Measurements from ENCODE around the gene TLR3.

Gene TLR3

DNA sequence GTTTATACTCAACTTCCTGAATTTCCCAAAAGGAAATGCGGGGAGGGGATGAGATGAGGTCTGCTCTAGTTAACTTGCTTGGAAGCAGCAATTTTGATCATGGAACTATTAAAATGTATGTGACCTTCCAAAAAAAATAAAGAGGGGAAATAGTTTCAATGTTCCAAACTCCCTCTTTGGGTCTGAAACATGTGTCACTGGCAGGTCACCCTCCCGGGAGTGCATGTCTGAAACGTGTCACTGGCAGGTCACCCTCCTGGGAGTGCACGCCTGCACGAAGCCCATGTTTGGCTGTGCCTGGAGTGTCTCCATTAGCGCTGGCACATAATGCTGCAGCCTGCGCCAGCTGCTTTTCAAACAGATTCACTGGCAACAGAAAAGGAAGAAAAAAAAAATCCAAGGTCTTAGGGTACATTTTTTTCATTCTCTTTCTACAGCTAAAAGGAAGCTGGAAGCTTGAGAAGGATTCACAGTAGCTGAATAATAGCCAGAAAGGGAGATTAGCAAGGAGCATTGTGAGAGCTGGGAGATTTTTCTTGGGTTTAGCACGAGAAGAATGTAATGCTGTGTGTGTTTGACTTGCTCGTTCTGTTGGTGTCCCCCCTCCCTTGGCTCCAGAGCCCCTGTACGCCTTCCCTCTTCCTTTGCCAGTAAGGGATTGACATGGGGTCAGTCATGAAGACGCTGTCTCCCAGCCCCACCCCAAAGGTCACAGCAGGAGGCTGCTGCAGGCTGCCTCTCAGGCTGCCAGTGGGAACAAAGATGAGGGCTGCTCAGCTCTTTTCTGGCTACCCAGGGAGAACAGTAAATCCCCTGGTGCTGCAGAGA lies 39.2 kb upstream of the TLR3 start:
- H3F3A ChIP-seq (ENCODE audit: insufficient read depth) = no peaks in the 10 kb centered on the region
- H3K79me2 ChIP-seq (ENCODE audit: insufficient read depth, low read length) = no peaks in the 10 kb centered on the region
- no peaks in the 10 kb centered on the region for H3K9me2 ChIP-seq (replicated peaks; ENCODE audit: insufficient read depth, low read length)
- H3K27ac ChIP-seq (ENCODE audit: low read depth, low read length) = no peak overlapping the region
- H3K36me3 ChIP-seq (ENCODE audit: low read length) = no peaks in the 10 kb centered on the region
- no peaks in the 10 kb centered on the region for H4K20me1 ChIP-seq (ENCODE audit: low read depth, low read length)
- no peak overlapping the region for H3K9ac ChIP-seq (ENCODE audit: low read length)
- no peaks in the 10 kb centered on the region; the same call in 1 of the 2 replicates for H3K27me3 ChIP-seq (ENCODE audit: low read length)
- TF ChIP-seq, protein P1, sequence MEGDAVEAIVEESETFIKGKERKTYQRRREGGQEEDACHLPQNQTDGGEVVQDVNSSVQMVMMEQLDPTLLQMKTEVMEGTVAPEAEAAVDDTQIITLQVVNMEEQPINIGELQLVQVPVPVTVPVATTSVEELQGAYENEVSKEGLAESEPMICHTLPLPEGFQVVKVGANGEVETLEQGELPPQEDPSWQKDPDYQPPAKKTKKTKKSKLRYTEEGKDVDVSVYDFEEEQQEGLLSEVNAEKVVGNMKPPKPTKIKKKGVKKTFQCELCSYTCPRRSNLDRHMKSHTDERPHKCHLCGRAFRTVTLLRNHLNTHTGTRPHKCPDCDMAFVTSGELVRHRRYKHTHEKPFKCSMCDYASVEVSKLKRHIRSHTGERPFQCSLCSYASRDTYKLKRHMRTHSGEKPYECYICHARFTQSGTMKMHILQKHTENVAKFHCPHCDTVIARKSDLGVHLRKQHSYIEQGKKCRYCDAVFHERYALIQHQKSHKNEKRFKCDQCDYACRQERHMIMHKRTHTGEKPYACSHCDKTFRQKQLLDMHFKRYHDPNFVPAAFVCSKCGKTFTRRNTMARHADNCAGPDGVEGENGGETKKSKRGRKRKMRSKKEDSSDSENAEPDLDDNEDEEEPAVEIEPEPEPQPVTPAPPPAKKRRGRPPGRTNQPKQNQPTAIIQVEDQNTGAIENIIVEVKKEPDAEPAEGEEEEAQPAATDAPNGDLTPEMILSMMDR (IDR thresholded peaks at IDR 0.05; ENCODE audit: insufficient read depth, low read length, poor library complexity, severe bottlenecking) = no peak
- TF ChIP-seq EZH2phosphoT487 (conservative IDR thresholded peaks at IDR 0.05; ENCODE audit: low read length) = no peak
- no peak overlapping the region for H2AFZ ChIP-seq (ENCODE audit: low read depth, low read length, severe bottlenecking)
- H3K9me3 ChIP-seq (ENCODE audit: insufficient read depth, low read length) = no peaks in the 10 kb centered on the region
- H3K4me3 ChIP-seq (ENCODE audit: insufficient read depth, low read length, poor library complexity, severe bottlenecking) = no peak overlapping the region
- no peak overlapping the region for H3K4me2 ChIP-seq (ENCODE audit: low read depth, low read length, poor library complexity, severe bottlenecking)

GRCh38 chr4:186030399-186030775 lies 38.6 kb upstream of the TLR3 start:
- H3K27ac ChIP-seq (ENCODE audit: low read depth, low read length) = no peak overlapping the region
- no peak overlapping the region for H3K4me3 ChIP-seq (ENCODE audit: insufficient read depth, low read length, poor library complexity, severe bottlenecking)
- no peaks in the 10 kb centered on the region for H3K9me2 ChIP-seq (replicated peaks; ENCODE audit: insufficient read depth, low read length)
- H3F3A ChIP-seq (ENCODE audit: insufficient read depth) = no peaks in the 10 kb centered on the region
- no peak overlapping the region for H3K9ac ChIP-seq (ENCODE audit: low read length)
- no peak overlapping the region for H3K4me2 ChIP-seq (ENCODE audit: low read depth, low read length, poor library complexity, severe bottlenecking)
- H2AFZ ChIP-seq (ENCODE audit: low read depth, low read length, severe bottlenecking) = no peak overlapping the region
- no peak for TF ChIP-seq EZH2phosphoT487 (conservative IDR thresholded peaks at IDR 0.05; ENCODE audit: low read length)
- TF ChIP-seq, protein P1 (IDR thresholded peaks at IDR 0.05; ENCODE audit: insufficient read depth, low read length, poor library complexity, severe bottlenecking) = no peak
- H3K27me3 ChIP-seq (ENCODE audit: low read length) = no peaks in the 10 kb centered on the region; the same call in 1 of the 2 replicates
- H3K9me3 ChIP-seq (ENCODE audit: insufficient read depth, low read length) = no peaks in the 10 kb centered on the region
- no peaks in the 10 kb centered on the region for H3K79me2 ChIP-seq (ENCODE audit: insufficient read depth, low read length)
- no peaks in the 10 kb centered on the region for H3K36me3 ChIP-seq (ENCODE audit: low read length)
- H4K20me1 ChIP-seq (ENCODE audit: low read depth, low read length) = no peaks in the 10 kb centered on the region

DNA sequence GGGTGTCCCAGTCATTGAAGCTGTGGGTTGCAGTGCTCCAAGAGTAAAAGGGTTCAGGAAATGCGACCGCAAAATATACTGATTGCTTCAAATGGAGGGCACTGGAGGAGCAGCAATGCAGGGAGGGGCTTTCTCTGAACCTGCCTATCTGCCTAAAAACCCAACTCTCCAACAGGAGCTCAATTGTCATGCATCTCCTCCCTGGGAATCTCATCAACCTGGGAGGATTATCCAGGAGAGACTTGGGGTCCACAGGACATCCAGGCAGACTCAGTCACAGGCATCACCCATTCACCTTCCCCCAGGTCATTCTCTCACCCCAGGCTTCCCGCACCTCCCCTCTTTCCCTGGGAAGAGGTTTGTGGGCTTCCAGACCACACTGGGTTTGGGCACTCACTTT lies 38.2 kb upstream of the TLR3 start:
- no peak overlapping the region for H3K9ac ChIP-seq (ENCODE audit: low read length)
- no peak overlapping the region for H3K4me2 ChIP-seq (ENCODE audit: low read depth, low read length, poor library complexity, severe bottlenecking)
- no peak overlapping the region for H3K4me3 ChIP-seq (ENCODE audit: insufficient read depth, low read length, poor library complexity, severe bottlenecking)
- TF ChIP-seq EZH2phosphoT487 (conservative IDR thresholded peaks at IDR 0.05; ENCODE audit: low read length) = no peak
- TF ChIP-seq, protein P1 (IDR thresholded peaks at IDR 0.05; ENCODE audit: insufficient read depth, low read length, poor library complexity, severe bottlenecking) = no peak
- H3K9me2 ChIP-seq (replicated peaks; ENCODE audit: insufficient read depth, low read length) = no peaks in the 10 kb centered on the region
- no peak overlapping the region for H3K27ac ChIP-seq (ENCODE audit: low read depth, low read length)
- H2AFZ ChIP-seq (ENCODE audit: low read depth, low read length, severe bottlenecking) = no peak overlapping the region
- no peaks in the 10 kb centered on the region; the same call in 1 of the 2 replicates for H3K27me3 ChIP-seq (ENCODE audit: low read length)
- H3K36me3 ChIP-seq (ENCODE audit: low read length) = no peaks in the 10 kb centered on the region
- no peaks in the 10 kb centered on the region for H3K9me3 ChIP-seq (ENCODE audit: insufficient read depth, low read length)
- no peaks in the 10 kb centered on the region for H4K20me1 ChIP-seq (ENCODE audit: low read depth, low read length)
- no peaks in the 10 kb centered on the region for H3K79me2 ChIP-seq (ENCODE audit: insufficient read depth, low read length)
- H3F3A ChIP-seq (ENCODE audit: insufficient read depth) = no peaks in the 10 kb centered on the region
